GM04503 (cell line): ENCODE data around the gene DDIT4.
"Not testable (repeated sequence)": the region's sequence is repeated elsewhere in the genome, so short reads cannot be mapped to it uniquely, and the experiment has no call there.

Source experiments
- DNase-seq: peaks from one replicate; pipeline ENCODE4 v3.0.0-alpha.2; 2012; ENCODE audit warnings: low read depth

DDIT4 gene, protein sequence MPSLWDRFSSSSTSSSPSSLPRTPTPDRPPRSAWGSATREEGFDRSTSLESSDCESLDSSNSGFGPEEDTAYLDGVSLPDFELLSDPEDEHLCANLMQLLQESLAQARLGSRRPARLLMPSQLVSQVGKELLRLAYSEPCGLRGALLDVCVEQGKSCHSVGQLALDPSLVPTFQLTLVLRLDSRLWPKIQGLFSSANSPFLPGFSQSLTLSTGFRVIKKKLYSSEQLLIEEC

GRCh38 chr10:72273410-72274212 lies at the start of gene DDIT4:
DDIT4 (plus strand) TSS chr10:72273924; CDS start chr10:72274217, 293 bp downstream.
- DNase-seq = peak; percentile 92

GRCh38 chr10:72224191-72224590 lies 49.5 kb upstream of the DDIT4 start:
- DNase-seq = not testable (repeated sequence)

DNA sequence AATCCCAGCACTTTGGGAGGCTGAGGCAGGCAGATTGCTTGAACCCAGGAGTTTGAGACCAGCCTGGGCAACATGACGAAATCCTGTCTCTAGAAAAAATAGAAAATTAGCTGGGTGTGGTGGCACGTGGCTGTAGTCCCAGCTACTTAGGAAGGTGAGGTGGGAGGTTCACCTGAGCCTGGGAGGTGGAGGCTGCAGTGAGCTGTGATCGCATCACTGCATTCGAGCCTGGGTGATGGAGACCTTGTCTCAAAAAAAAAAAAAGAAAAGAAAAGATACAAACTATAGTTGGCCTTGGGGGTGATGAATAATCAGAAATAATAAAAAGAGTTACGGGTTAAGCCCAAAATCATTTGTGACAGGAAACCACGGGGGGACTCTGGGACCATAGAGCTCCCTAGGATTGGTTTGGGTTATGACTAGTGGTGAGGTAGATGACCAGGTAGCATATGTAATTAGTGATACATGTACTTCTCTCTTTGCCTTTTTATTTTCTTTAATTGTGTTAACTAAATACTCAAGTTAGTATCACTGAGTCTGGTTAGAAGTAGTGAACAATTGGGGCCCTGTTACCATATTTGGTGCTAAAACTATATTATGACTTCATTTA lies 47.2 kb upstream of the DDIT4 start:
- no peak for DNase-seq

GRCh38 chr10:72227826-72228225 lies 45.9 kb upstream of the DDIT4 start:
- no peak for DNase-seq

- DNase-seq = no peak
Observed at GRCh38 chr10:72228318-72228751, 45.4 kb upstream of the DDIT4 start.

DNA sequence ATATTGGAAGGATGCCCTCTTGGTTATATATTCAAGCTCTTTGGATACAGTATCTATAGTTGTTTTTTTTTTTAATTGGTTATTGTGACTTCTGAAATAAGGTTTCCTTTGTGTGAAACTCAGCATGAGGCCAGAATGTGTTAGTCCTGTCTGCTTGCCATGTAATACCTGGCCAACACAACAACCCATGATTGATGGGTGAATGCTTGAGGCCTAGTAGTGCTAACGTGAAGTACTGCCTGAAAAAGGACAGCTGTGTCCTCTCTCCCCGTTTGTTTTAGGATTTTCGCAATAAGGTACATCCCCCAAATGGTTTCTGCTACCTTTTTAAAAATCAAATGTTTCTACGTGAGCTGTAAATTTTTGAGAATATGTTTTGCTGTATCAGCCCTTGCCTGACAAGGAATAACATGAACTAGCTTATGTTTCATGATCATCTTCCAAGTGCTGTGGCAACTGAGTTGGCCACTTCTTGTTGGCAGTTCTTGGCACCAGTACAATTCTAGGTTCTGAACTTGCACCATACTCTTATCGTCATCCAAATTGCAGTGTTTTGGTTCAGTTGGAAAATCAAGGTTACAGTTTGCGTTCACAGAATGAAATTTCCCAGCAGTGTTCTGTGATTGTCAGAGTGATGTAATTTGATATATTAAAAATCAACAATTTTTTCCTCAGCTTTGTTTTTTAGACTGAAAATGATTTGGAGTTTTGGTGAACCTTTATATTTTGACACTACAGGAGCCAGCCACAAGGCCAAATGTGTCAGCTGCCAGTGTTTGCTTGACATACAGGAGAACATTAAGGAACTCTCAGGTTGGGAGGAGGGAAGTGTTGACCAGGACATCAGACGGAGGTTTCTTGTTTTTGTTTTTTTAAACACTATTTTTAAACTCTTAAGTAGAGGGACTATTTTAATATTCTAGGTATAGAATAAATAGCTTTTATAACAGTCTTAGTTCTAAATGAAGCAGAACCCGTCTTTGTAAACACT lies 44.2 kb upstream of the DDIT4 start:
- no peak for DNase-seq

DNA sequence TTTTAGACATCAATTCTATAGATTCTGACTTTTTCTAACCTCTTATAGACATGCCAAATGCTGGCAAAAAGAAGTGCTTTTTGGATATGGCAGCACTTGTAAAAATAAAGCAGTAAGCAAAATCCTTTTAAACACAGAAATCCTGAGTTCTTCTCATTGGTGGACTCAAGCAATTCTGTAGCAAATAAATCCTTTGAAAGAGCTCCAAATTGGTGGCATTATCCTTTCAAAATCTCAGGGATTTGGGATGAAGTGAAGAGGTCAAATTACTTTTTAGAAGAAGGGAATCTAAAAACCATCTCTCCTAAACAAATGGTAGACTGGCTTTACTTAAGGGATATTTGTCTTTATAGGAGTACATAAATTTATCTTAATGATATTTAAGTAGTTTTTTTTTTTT lies 40.1 kb upstream of the DDIT4 start:
- no peak for DNase-seq

DNA sequence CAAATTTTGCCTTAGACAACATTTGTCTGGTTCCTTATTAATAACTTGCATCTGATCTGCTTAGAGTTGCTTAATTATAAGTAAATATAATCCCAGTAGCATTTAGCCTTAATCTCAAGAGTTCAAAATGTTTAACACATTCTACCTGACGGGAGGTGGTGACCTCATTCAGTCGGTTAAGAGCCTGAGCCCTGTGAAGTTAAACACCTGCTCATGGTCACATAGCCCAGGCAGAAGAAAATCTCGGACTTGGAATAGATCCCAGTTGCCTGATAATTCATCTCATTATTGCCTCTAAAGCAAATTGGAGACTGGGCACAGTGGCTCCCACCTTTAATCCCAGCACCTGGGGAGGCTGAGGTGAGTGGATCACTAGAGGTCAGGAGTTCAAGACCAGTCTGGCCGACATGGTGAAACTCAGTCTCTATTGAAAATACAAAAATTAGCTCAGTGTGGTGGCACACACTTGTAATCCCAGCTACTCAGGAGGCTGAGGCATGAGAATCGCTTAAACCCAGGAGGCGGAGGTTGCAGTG lies 39.1 kb upstream of the DDIT4 start:
- no peak for DNase-seq

- DNase-seq = no peak
Observed at GRCh38 chr10:72235544-72236279, 38.0 kb upstream of the DDIT4 start.

DNA sequence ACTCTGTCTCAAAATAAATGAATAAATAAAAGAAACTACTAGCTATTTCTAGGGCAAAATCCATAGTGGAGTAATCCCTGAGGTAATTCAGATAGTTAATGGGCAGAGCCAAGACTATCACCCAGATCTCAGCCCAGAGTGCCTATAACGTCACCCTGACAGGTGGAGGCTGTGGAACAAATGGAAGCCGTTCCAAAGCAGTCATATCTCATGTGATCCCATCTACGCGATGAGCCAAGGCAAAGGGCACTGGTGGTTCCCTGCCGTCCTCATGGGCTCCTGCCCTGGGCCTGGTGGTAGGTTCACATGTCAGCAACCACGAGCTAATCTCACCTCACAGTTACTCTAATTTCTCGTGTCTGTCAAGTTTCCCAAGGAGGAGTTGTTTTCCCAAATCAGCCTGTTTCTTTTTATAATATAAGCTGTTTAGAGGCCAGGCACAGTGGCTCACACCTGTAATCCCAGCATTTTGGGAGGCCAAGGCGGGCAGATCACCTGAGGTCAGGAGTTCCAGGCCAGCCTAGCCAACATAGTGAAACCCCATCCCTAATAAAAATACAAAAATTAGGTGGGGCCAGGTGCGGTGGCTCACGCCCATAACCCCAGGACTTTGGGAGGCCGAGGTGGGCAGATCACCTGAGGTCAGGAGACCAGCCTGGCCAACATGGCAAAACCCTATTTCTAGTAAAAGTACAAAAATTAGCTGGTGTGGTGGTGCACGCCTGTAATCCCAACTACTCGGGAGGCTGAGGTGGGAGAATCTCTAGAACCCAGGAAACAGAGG lies 35.1 kb upstream of the DDIT4 start:
- no peak for DNase-seq

DNA sequence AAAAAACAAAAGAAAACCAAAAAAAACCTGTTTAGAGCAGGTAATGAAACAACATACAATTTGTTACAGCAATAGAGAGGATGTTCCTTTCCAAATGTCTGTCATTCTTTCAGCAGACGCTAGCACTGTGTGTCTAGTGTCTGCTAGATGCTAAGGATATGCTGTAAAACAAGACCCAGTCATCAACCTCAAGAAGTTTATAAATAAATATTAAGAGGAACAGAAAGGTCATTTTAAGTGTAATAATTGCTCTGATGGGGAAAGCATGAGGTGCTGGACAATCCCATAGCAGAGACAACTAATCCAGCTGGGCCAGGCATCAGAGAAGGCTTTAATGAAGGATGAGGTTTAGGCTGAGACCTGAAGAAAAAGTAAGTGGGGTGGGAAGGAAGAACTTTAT lies 34.3 kb upstream of the DDIT4 start:
- no peak for DNase-seq

DNA sequence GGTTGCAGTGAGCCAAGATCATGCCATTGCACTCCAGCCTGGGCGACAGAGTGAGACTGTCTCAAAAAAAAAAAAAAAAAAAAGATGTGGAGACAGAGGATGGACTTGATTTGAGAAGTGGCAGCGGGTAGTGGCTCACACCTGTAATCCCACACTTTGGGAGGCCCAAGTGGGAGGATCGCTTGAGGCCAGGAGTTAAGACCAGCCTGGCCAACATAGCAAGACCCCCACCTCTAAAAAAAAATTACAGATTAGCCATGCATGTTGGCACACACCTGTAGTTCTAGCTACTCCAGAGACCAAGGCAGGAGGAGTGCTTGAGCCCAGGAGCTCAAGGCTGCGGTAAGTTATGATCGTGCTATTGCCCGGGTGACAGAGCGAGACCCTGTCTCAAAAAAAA lies 33.4 kb upstream of the DDIT4 start:
- no peak for DNase-seq

DNA sequence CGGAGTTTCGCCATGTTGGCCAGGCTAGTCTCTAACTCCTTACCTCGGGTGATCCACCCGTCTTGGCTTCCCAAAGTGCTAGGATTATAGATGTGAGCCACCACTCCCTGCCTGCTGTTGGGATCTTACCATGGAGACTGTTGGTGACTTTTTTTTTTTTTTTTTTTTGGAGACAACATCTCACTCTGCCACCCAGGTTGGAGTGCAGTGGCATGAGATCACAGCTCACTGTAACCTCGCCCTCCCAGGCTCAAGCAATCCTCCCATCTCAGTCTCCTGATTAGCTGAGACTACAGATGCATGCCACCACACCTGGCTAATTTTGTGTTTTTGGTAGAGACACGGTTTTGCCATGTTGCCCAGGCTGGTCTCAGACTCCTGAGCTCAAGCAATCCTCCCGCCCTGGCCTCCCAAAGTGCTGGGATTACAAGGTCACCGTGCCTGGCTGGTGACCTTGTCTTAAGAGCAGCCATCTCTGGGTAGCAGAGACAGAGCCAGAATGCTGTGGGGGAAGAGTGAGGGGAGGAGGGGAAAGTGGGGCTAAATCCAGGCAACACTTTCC lies 32.0 kb upstream of the DDIT4 start:
- no peak for DNase-seq

- DNase-seq = no peak
Observed at GRCh38 chr10:72242675-72243074, 31.0 kb upstream of the DDIT4 start.

DNA sequence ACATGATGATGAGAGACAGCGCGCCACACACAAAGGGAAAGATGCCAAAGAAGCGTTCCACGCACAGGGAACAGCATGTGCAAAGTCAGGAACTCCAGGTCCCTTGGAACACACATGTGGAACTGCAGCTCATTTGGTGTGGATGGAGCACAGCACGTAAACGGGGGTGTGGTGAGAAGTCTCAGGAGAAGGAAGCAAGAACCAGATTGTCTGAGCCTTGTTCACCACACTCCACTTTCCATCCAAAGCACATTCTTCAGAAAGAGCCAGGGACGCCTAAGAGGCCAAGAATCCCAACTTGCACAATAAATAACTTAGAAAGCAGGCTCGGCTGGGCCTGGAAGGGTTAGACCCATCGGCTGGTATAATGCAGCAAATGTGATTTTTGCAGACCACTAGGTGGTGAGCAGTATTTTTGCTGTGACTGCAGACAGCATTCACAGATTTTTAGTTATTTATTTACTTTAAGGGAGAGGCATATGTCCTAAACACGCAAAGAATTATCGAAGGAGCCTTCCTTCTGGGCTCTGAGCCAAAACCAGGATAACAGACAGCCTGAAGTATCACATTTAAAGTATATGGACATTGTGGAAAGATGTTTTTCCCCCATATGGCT lies 29.8 kb upstream of the DDIT4 start:
- DNase-seq = peak; percentile 92

DNA sequence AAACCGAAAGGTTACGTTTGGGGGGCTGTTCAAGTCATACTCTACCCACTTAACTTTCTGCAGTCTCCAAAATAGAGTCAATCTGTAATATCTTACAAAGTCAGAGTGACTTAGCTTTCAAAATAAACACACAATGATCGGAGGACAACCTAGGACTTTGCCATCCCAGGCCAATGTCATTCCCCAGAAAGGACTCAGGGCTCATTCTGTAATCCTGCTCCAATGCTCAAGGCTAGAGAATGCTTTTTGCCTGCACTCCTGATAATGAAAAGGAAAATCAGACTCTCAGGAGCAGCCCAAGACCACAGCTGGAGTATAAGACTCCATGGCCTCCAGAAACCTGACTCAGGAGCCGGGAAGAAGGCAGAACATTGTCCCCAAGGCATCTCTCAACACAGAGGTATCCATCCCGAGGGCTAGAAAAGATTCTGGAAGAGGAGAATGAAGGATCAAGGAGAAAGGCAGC lies 29.1 kb upstream of the DDIT4 start:
- no peak for DNase-seq

- DNase-seq = no peak
Observed at GRCh38 chr10:72245949-72246525, 27.7 kb upstream of the DDIT4 start.

DNA sequence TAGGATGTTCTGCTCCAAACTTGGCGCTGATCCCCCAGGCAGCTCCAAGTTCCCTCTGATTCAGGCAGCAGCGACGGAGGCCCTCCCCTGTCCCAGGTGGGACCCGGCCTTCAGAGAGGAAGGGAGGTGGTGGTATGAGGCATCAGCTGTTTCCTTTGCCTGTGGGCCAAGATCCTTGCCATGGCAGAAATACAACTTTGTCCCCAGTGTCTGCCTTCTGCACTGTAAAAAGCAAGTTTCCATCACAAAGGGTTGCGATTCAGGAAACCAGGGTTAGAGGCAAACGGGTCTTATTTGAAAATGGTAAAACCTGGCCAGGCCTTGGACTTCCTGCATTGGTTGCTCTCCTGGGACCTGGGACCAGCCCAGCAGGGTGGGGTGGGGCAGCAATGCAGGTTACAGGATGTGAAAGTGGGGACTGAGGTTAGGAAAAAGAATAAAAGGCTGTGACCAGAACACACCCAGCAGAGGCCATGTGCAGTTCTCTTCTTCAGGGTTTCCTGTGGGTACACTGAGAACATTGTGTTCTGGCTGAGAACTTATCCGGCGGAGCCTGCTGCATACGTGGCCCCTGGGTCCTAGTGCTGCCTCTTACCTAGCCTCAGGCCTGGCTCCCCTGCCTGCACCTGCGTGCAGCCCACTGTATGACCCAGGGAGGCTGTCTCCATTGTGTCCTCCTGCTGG lies 25.1 kb upstream of the DDIT4 start:
- no peak for DNase-seq
